ENCODE measurements around the gene TSHZ2.

GRCh38 chr20:52998268-52998667 lies 26.1 kb downstream of the TSHZ2 start:
- TF ChIP-seq, protein P1, sequence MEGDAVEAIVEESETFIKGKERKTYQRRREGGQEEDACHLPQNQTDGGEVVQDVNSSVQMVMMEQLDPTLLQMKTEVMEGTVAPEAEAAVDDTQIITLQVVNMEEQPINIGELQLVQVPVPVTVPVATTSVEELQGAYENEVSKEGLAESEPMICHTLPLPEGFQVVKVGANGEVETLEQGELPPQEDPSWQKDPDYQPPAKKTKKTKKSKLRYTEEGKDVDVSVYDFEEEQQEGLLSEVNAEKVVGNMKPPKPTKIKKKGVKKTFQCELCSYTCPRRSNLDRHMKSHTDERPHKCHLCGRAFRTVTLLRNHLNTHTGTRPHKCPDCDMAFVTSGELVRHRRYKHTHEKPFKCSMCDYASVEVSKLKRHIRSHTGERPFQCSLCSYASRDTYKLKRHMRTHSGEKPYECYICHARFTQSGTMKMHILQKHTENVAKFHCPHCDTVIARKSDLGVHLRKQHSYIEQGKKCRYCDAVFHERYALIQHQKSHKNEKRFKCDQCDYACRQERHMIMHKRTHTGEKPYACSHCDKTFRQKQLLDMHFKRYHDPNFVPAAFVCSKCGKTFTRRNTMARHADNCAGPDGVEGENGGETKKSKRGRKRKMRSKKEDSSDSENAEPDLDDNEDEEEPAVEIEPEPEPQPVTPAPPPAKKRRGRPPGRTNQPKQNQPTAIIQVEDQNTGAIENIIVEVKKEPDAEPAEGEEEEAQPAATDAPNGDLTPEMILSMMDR (IDR thresholded peaks at IDR 0.05), result no peak
- TF ChIP-seq ZFX (IDR thresholded peaks at IDR 0.05; ENCODE audit: borderline replicate concordance), result no peak
